ENCODE measurements around the gene PLPPR4.

GRCh38 chr1:99306056-99306455, 41.8 kb downstream of the PLPPR4 start:
- TF ChIP-seq CTCF (IDR thresholded peaks at IDR 0.05) (no peak), POLR2A (IDR thresholded peaks at IDR 0.05) (no peak), EP300 (IDR thresholded peaks at IDR 0.05) (no peak)
